ENCODE results near the gene CLDN15. TPM values are rescaled to one million over a fixed set of nuclear protein-coding genes. Genes with fewer than 3 reads are reported as not detected.

The CLDN15 gene
- total and polyA plus RNA-seq, 2 donors from 2014 or later, result 11.9 to 13.3 TPM

- FAIRE-seq (no peak), DNase-seq (no peak)
- H3K36me3 ChIP-seq (ENCODE audit: control insufficient read depth in 2 of 3, insufficient read depth in 3 of 3, low read length in 3 of 3), result no peaks in the 10 kb centered on the region
- no peak overlapping the region for H3K4me3 ChIP-seq (ENCODE audit: low read length in 3 of 3)
- TF ChIP-seq, protein P1, sequence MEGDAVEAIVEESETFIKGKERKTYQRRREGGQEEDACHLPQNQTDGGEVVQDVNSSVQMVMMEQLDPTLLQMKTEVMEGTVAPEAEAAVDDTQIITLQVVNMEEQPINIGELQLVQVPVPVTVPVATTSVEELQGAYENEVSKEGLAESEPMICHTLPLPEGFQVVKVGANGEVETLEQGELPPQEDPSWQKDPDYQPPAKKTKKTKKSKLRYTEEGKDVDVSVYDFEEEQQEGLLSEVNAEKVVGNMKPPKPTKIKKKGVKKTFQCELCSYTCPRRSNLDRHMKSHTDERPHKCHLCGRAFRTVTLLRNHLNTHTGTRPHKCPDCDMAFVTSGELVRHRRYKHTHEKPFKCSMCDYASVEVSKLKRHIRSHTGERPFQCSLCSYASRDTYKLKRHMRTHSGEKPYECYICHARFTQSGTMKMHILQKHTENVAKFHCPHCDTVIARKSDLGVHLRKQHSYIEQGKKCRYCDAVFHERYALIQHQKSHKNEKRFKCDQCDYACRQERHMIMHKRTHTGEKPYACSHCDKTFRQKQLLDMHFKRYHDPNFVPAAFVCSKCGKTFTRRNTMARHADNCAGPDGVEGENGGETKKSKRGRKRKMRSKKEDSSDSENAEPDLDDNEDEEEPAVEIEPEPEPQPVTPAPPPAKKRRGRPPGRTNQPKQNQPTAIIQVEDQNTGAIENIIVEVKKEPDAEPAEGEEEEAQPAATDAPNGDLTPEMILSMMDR (IDR thresholded peaks at IDR 0.05; ENCODE audit: borderline replicate concordance, extremely low read depth, insufficient read depth), result no peak
- H3K27me3 ChIP-seq (ENCODE audit: control insufficient read depth, insufficient read depth, low read length), result no peaks in the 10 kb centered on the region
- H3K27ac ChIP-seq (ENCODE audit: low read depth in 2 of 2, low read length in 2 of 2), result no peak overlapping the region
- no peaks in the 10 kb centered on the region for H3K4me1 ChIP-seq (ENCODE audit: control insufficient read depth in 2 of 3, insufficient read depth in 2 of 3, low read depth in 1 of 3, low read length in 3 of 3)
- H3K9ac ChIP-seq (ENCODE audit: low read length in 3 of 3), result no peak overlapping the region
- no peaks in the 10 kb centered on the region for H3K9me3 ChIP-seq (ENCODE audit: control insufficient read depth in 2 of 3, insufficient read depth in 1 of 3, low read length in 3 of 3)
- intact Hi-C loops (cut with DNase I), result no loop called here
Observed at GRCh38 chr7:101273206-101273605, 35.6 kb upstream of the CLDN15 start.

GRCh38 chr7:101271021-101271420 lies 33.4 kb upstream of the CLDN15 start:
- TF ChIP-seq, protein P1 (IDR thresholded peaks at IDR 0.05; ENCODE audit: borderline replicate concordance, extremely low read depth, insufficient read depth), result no peak
- FAIRE-seq (no peak), DNase-seq (no peak)

GRCh38 chr7:101269664-101270063 lies 32.1 kb upstream of the CLDN15 start:
- FAIRE-seq (no peak), DNase-seq (no peak)
- Histone ChIP-seq H3K9me3 (ENCODE audit: control insufficient read depth in 2 of 3, insufficient read depth in 1 of 3, low read length in 3 of 3) (no peaks in the 10 kb centered on the region), H3K9ac (ENCODE audit: low read length in 3 of 3) (no peak overlapping the region), H3K4me1 (ENCODE audit: control insufficient read depth in 2 of 3, insufficient read depth in 2 of 3, low read depth in 1 of 3, low read length in 3 of 3) (no peaks in the 10 kb centered on the region), H3K27ac (ENCODE audit: low read depth in 2 of 2, low read length in 2 of 2) (no peak overlapping the region), H3K36me3 (ENCODE audit: control insufficient read depth in 2 of 3, insufficient read depth in 3 of 3, low read length in 3 of 3) (no peaks in the 10 kb centered on the region), H3K27me3 (ENCODE audit: control insufficient read depth, insufficient read depth, low read length) (no peaks in the 10 kb centered on the region), H3K4me3 (ENCODE audit: low read length in 3 of 3) (no peak overlapping the region)
- intact Hi-C loops (cut with DNase I), result no loop called here
- TF ChIP-seq, protein P1 (IDR thresholded peaks at IDR 0.05; ENCODE audit: borderline replicate concordance, extremely low read depth, insufficient read depth), result no peak

More at GRCh38 chr7:101271021-101271420, 33.4 kb upstream of the CLDN15 start:
- intact Hi-C loops (cut with DNase I), result no loop called here
- no peaks in the 10 kb centered on the region for H3K27me3 ChIP-seq (ENCODE audit: control insufficient read depth, insufficient read depth, low read length)
- no peak overlapping the region for H3K27ac ChIP-seq (ENCODE audit: low read depth in 2 of 2, low read length in 2 of 2)
- H3K4me1 ChIP-seq (ENCODE audit: control insufficient read depth in 2 of 3, insufficient read depth in 2 of 3, low read depth in 1 of 3, low read length in 3 of 3), result no peaks in the 10 kb centered on the region
- no peaks in the 10 kb centered on the region for H3K9me3 ChIP-seq (ENCODE audit: control insufficient read depth in 2 of 3, insufficient read depth in 1 of 3, low read length in 3 of 3)
- H3K4me3 ChIP-seq (ENCODE audit: low read length in 3 of 3), result no peak overlapping the region
- H3K36me3 ChIP-seq (ENCODE audit: control insufficient read depth in 2 of 3, insufficient read depth in 3 of 3, low read length in 3 of 3), result no peaks in the 10 kb centered on the region
- H3K9ac ChIP-seq (ENCODE audit: low read length in 3 of 3), result no peak overlapping the region
